Panc1 (cell line): Measurements from ENCODE around the gene ISG20L2. TPM values are rescaled to one million over a fixed set of nuclear protein-coding genes. Genes with fewer than 3 reads are reported as not detected.

ENCODE experiments used
- ATAC-seq: fragments of 200-7000 bp; cut with Tn5 transposase; 2 replicates; pipeline ENCODE4 v1.9.1; 2020; ENCODE audit warnings: mild to moderate bottlenecking, moderate library complexity
- BruUV-seq: library from RNA; stranded (reverse); fragments of 400-500 nt; replicated peaks from 2 replicates; lab custom pipeline; 2021; lab: Mats Ljungman, UMichigan
- CTCF ChIA-PET: fragments of 300-600 bp; sonication (Branson Sonifier 250); formaldehyde crosslinking; loops from one replicate; lab custom pipeline; 2022; ENCODE audit warnings: antibody characterized with exemption; lab: Charles Lee
- POLR2A ChIA-PET: fragments of 300-600 bp; sonication (Branson Sonifier 250); formaldehyde crosslinking; loops from one replicate; lab custom pipeline; 2022; ENCODE audit warnings: antibody characterized with exemption; lab: Charles Lee
- DNase-seq: peaks from one replicate; pipeline ENCODE4 v3.0.0-alpha.2; 2010; ENCODE audit warnings: low read depth, low spot score
- H3K27ac ChIP-seq: 2 replicates; pipeline ENCODE4 v1.5.1; 2011; ENCODE audit warnings: mild to moderate bottlenecking, low read length, inconsistent platforms
- H3K27me3 ChIP-seq: fragments of 200-500 bp; sonication (Bioruptor generic); 2 replicates; pipeline ENCODE4 v1.6.0; 2014; ENCODE audit warnings: low read length, inconsistent platforms; ENCODE audit not compliant: control insufficient read depth, insufficient read depth
- H3K36me3 ChIP-seq: fragments of 200-500 bp; sonication (Bioruptor generic); 2 replicates; pipeline ENCODE4 v1.5.1; 2014; ENCODE audit warnings: inconsistent platforms, mild to moderate bottlenecking, low read length, moderate library complexity; ENCODE audit not compliant: control insufficient read depth, insufficient read depth
- H3K4me1 ChIP-seq: 2 replicates; pipeline ENCODE4 v1.5.1; 2011; ENCODE audit warnings: inconsistent platforms, mild to moderate bottlenecking, low read length, moderate library complexity; ENCODE audit not compliant: control insufficient read depth, insufficient read depth
- H3K4me3 ChIP-seq, 2 experiments: 2 replicates each; pipeline ENCODE4 v1.5.1; 2011 to 2012; ENCODE audit warnings: low read depth in 2 of 2, low read length in 2 of 2, mild to moderate bottlenecking in 2 of 2, inconsistent platforms in 1 of 2, moderate library complexity in 1 of 2
- H3K9me3 ChIP-seq: fragments of 200-500 bp; sonication (Bioruptor generic); 2 replicates; pipeline ENCODE4 v1.5.1; 2014; ENCODE audit warnings: low read depth, mild to moderate bottlenecking, inconsistent platforms, low read length, moderate library complexity; ENCODE audit not compliant: control insufficient read depth, insufficient read depth
- POLR2AphosphoS5 ChIP-seq: IDR thresholded peaks from 2 replicates; pipeline ENCODE4 v1.6.1; 2012; ENCODE audit warnings: mild to moderate bottlenecking, low read depth, low read length, moderate library complexity
- SIN3A ChIP-seq: IDR thresholded peaks from 2 replicates; pipeline ENCODE4 v1.6.1; 2012; ENCODE audit warnings: low read depth, mild to moderate bottlenecking, low read length, moderate library complexity, borderline replicate concordance; ENCODE audit not compliant: insufficient read depth
- TCF7L2 ChIP-seq: IDR thresholded peaks from 2 replicates; pipeline ENCODE4 v1.6.1; 2011; ENCODE audit warnings: mild to moderate bottlenecking, low read depth, low read length, inconsistent platforms
- in situ Hi-C: cut with HindIII; loops from 2 replicates; pipeline ENCODE4 v1.10.0; 2016; ENCODE audit warnings: low sequenced_read_pairs, low pct_unique_long_range_greater_than_20kb
- intact Hi-C: fragments of 100-400 bp; cut with micrococcal nuclease; formaldehyde crosslinking; loops from one replicate; pipeline ENCODE4 v1.10.0; 2022; ENCODE audit not compliant: unreplicated experiment
- total RNA-seq: library from RNA; stranded (reverse); gene quantifications from one replicate; pipeline ENCODE4 v1.2.1, GENCODE V29; 2021; ENCODE audit not compliant: unreplicated experiment
- TF ChIP-seq, protein P1 (sequence below), 2 experiments: IDR thresholded peaks; 2 replicates each; pipeline ENCODE4 v1.6.1; 2011 to 2012; ENCODE audit warnings: low read depth in 2 of 2, control low read depth in 1 of 2, low read length in 1 of 2, mild to moderate bottlenecking in 1 of 2, moderate library complexity in 1 of 2; ENCODE audit not compliant: insufficient read depth in 1 of 2
- TF ChIP-seq, protein P2 (sequence below): fragments of 450-650 bp; IDR thresholded peaks from 2 replicates; pipeline ENCODE4 v1.5.1; 2017; ENCODE audit warnings: mild to moderate bottlenecking

The ISG20L2 gene
- total RNA-seq, 1 experiment from 2014 or later = 40.6 TPM

DNA sequence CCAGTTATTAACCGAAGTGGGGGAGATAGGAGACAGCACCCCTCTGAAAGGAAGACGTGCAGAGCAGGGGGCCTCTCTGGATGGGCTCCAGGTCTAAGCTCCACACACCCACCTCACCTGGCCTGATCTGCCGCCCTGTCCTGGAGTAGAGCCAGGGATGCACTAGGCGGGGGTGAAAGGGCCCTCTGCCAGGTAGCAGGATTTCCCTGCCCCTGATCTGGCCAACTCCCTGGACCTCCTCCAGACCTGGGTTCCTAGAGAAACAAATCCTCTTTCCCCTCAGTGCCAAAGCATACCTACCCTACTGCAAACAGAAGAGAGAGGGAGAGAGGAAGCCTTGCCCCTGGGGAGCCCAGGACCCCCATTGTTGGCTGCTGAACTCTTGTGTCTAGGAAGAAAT is 25.2 kb downstream of the ISG20L2 start:
- intact Hi-C loops (no loop called here), in situ Hi-C loops (no loop called here)
- Histone ChIP-seq H3K4me1 (peaks cover 67% of the 10 kb centered on the region), H3K36me3 (no peaks in the 10 kb centered on the region; the same call in 1 of the 2 replicates), H3K4me3 (peak overlapping the region; percentile 82 to 84), H3K9me3 (no peaks in the 10 kb centered on the region), H3K27ac (peak overlapping the region; percentile 93), H3K27me3 (no peaks in the 10 kb centered on the region)
- BruUV-seq = no TSS peak
- no peak for DNase-seq
- no peak for ATAC-seq
- TF ChIP-seq POLR2AphosphoS5 (no peak), SIN3A (no peak), TCF7L2 (no peak)
- TF ChIP-seq, protein P1, sequence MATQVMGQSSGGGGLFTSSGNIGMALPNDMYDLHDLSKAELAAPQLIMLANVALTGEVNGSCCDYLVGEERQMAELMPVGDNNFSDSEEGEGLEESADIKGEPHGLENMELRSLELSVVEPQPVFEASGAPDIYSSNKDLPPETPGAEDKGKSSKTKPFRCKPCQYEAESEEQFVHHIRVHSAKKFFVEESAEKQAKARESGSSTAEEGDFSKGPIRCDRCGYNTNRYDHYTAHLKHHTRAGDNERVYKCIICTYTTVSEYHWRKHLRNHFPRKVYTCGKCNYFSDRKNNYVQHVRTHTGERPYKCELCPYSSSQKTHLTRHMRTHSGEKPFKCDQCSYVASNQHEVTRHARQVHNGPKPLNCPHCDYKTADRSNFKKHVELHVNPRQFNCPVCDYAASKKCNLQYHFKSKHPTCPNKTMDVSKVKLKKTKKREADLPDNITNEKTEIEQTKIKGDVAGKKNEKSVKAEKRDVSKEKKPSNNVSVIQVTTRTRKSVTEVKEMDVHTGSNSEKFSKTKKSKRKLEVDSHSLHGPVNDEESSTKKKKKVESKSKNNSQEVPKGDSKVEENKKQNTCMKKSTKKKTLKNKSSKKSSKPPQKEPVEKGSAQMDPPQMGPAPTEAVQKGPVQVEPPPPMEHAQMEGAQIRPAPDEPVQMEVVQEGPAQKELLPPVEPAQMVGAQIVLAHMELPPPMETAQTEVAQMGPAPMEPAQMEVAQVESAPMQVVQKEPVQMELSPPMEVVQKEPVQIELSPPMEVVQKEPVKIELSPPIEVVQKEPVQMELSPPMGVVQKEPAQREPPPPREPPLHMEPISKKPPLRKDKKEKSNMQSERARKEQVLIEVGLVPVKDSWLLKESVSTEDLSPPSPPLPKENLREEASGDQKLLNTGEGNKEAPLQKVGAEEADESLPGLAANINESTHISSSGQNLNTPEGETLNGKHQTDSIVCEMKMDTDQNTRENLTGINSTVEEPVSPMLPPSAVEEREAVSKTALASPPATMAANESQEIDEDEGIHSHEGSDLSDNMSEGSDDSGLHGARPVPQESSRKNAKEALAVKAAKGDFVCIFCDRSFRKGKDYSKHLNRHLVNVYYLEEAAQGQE (IDR thresholded peaks at IDR 0.05; ENCODE audit: insufficient read depth in 1 of 2, low read depth in 2 of 2, low read length in 1 of 2) = no peak
- TF ChIP-seq, protein P2, sequence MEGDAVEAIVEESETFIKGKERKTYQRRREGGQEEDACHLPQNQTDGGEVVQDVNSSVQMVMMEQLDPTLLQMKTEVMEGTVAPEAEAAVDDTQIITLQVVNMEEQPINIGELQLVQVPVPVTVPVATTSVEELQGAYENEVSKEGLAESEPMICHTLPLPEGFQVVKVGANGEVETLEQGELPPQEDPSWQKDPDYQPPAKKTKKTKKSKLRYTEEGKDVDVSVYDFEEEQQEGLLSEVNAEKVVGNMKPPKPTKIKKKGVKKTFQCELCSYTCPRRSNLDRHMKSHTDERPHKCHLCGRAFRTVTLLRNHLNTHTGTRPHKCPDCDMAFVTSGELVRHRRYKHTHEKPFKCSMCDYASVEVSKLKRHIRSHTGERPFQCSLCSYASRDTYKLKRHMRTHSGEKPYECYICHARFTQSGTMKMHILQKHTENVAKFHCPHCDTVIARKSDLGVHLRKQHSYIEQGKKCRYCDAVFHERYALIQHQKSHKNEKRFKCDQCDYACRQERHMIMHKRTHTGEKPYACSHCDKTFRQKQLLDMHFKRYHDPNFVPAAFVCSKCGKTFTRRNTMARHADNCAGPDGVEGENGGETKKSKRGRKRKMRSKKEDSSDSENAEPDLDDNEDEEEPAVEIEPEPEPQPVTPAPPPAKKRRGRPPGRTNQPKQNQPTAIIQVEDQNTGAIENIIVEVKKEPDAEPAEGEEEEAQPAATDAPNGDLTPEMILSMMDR = no peak
- CTCF ChIA-PET = interaction anchor here (0.6 to 4.6 kb wide), 5 partner anchors 9 to 39 kb away, joined by 3 to 42 read pairs (median 5); no protein-coding TSS in a partner anchor
- POLR2A ChIA-PET = interaction anchor here (0.6 kb wide), 2 partner anchors 35 to 197 kb away, joined by 5 to 7 read pairs; no protein-coding TSS in a partner anchor

DNA sequence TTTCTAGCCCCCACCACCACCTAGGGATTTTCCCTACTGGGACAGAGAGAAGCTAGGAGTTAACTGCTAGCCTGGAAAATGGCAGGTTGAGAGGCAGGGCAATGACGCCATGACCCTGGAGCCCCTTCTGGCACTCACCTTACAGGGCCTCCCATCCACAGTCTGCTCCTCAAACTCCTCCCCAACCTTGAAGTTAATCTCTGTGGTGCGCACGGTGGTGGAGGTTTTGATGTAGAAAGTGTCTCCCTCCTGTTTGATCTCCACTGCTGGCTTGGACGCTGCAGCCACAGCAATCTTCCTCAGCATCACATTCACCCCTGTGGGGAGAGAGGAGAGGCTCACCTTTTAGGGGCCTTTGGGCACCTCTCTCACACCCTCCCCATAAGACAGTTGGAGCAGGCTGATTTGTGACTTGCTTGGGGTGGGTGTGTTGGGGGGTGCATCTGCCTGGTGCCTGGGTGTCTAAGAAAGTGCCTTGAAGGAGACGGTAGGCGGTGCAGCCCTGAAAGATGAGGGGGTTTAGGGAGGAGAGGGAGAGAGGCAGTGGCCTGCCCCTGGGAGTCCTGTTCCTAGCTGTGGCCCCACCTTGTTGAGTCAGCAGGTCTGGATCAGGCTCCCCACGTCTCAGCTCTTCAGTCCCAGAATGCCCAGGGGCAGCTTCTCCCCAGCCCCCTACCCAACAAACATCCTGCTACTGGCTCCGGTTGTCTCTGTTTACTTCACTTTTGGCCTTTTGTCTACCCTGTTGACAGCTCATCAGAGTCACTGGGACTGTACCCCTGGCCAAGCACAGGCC is 27.6 kb downstream of the ISG20L2 start:
- DNase-seq (no peak), ATAC-seq (no peak)
- BruUV-seq = no TSS peak
- no peaks in the 10 kb centered on the region; the same call in 1 of the 2 replicates for H3K36me3 ChIP-seq
- ChIA-PET CTCF (interaction anchor here (0.5 to 4.6 kb wide), 2 partner anchors 11 to 92 kb away, joined by 4 to 42 read pairs; no protein-coding TSS in a partner anchor), POLR2A (interaction anchor here (0.5 kb wide), 1 partner anchor 18 kb away, joined by 13 read pairs; no protein-coding TSS in a partner anchor)
- no peaks in the 10 kb centered on the region for H3K27me3 ChIP-seq
- intact Hi-C loops = no loop called here
- peaks cover 70% of the 10 kb centered on the region for H3K4me1 ChIP-seq
- TF ChIP-seq, protein P1 (IDR thresholded peaks at IDR 0.05; ENCODE audit: insufficient read depth in 1 of 2, low read depth in 2 of 2, low read length in 1 of 2) = no peak
- TF ChIP-seq, protein P2 = no peak
- TF ChIP-seq POLR2AphosphoS5 = no peak
- TF ChIP-seq SIN3A = no peak
- TF ChIP-seq TCF7L2 = no peak
- in situ Hi-C loops = no loop called here
- no peaks in the 10 kb centered on the region for H3K9me3 ChIP-seq
- H3K4me3 ChIP-seq = peak overlapping the region; percentile 34 to 82
- peak overlapping the region; percentile 62 for H3K27ac ChIP-seq
